Astrocyte (in vitro differentiated cells and primary cell): Measurements from ENCODE around the gene TNFRSF9.

Source experiments
- CTCF ChIP-seq: IDR thresholded peaks from 2 replicates; pipeline ENCODE4 v1.5.1; 2011; ENCODE audit warnings: low read depth, mild to moderate bottlenecking, inconsistent platforms, low read length, moderate library complexity; ENCODE audit not compliant: insufficient read depth
- EZH2 ChIP-seq: IDR thresholded peaks from 2 replicates; pipeline ENCODE4 v1.6.1; 2012; ENCODE audit warnings: mild to moderate bottlenecking, low read length, inconsistent platforms; ENCODE audit not compliant: insufficient read depth

DNA sequence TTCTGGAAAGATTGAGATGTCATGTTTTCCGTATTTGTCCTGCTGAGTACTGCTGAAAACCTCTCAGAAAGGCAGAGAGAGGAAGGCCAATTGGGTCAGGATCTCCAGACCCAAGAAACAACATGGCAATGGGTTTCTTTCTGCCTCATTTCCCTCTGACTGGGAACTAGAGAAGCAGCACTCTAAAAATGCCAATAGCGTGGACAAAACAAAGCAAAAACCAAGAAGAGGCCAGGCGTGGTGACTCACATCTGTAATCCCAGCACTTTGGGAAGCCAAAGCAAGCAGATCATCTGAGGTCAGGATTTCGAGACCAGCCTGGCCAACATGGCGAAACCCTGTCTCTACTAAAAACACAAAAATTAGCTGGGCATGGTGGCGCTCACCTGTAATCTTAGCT, 18.3 kb downstream of the TNFRSF9 start:
- TF ChIP-seq EZH2, result no peak
- no peak for TF ChIP-seq CTCF
